SW480 (cell line): ENCODE measurements around the gene GABBR2.
A peak's percentile ranks its signal among the peaks of the same experiment; 100 is the strongest.
"Not testable (repeated sequence)": the region's sequence is repeated elsewhere in the genome, so short reads cannot be mapped to it uniquely, and the experiment has no call there.

Source experiments
- DNase-seq: peaks from one replicate; pipeline ENCODE4 v3.0.0-alpha.2; 2016; ENCODE audit warnings: low spot score

The GABBR2 gene

GRCh38 chr9:98479967-98480847, 228.5 kb downstream of the GABBR2 start:
- peak; percentile 58 for DNase-seq

DNA sequence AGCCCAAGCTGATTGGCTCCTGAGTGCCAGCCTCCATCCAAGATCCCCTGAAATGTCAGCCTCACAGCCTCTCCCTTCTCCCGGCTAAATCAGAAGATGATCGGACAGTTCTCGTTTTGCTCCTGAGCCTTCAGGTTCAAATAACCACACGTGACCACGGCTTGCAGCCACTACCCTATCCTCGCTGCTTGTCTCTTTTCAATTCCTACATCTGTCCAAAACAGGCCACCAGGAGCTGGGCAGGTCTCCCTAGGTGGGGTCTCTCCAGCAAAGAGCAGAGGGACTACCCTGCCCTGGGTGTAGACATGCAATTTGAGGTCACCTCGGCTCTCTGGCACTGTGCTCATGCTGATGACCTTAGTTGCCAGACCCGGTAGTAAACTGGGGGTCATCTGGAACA, 229.3 kb downstream of the GABBR2 start:
- no peak for DNase-seq

- DNase-seq, result no peak
Observed at GRCh38 chr9:98477884-98478283, 230.9 kb downstream of the GABBR2 start.

DNA sequence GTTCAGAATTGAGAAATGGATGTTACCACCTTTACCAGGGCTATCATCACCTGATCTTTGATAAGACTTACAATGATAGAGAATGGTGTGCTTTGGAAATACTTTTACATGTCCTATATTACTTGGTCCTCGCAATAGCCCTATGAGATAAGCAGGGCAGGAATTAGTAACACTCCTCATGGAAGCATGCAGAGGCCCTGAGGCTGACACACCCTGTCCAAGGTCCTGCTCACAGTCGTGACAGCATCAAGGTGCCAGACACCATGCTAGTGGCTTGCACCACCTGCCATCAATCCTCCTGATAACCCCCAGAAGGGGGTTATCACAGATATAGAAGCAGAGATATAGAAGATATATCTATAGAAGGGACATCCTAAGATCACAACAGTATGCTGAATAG, 236.5 kb downstream of the GABBR2 start:
- no peak for DNase-seq

- DNase-seq, result no peak
Observed at GRCh38 chr9:98471185-98471584, 237.6 kb downstream of the GABBR2 start.

- no peak for DNase-seq
Observed at GRCh38 chr9:98468567-98469239, 240.0 kb downstream of the GABBR2 start.

DNA sequence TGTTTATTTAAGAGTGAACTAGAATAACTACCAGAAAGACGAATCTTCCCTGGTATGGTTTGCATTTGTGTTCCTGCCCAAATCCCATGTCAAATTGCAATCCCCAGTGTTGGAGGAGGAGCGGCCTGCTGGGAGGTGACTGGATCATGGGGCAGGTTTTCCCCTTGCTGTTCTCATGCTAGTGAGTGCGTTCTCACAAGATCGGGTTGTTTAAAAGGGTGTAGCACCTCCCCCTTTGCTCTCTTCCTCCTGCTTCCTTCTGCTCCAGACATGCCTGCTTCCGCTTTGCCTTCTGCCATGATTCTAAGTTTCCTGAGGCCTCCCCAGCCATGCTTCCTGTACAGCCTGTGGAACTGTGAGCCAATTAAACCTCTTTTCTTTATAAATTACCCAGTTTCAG, 242.9 kb downstream of the GABBR2 start:
- DNase-seq, result no peak

- not testable (repeated sequence) for DNase-seq
Observed at GRCh38 chr9:98464156-98464690, 244.5 kb downstream of the GABBR2 start.

- DNase-seq, result no peak
Observed at GRCh38 chr9:98462310-98462709, 246.4 kb downstream of the GABBR2 start.

DNA sequence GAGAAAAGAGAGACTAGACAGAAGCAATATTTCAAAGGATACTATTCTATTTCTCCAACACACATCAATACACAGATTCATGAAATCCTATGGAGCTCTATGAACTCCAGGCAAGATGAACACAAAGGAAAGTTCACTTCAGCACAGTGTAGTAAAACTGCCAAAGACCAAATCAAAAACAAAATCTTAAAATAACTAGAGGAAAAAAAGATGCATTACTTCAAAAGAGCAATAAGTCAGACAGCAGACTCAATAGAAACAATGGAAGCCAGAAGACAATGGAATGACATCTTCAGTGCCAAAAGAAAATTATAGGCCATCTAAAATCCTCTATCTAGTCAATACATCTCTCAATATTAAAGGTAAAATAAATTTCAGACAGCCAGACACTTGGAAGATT, 248.0 kb downstream of the GABBR2 start:
- no peak for DNase-seq

DNA sequence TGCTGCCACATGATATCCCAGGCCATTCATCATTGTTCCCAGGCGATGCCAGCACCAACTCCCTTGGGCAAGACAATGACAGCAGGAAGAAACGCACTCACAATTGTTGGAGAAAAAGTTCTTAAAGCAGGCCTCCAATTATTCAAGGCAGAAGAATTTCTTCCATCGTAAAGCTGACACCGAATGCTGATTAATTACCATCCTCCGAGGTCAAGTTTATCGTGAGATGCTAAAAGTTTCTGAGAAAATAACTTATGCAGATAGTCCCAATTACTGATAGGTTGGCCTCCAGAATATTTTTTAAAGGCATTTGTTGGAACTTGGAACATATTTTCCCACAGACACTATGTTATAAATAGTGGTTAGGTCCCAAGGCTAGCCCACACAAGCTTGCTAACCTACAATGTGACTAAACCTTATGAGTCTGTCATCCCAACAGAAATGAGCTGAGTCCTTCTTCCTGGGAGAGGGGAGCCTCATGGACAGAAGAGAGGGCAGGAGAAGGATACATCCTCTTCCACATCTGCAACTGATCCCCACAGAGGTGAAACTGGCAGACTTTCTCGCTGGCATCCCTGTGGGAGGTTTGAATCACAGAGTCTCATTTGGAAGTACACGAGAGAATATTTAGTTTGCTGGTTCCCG, 250.9 kb downstream of the GABBR2 start:
- no peak for DNase-seq

DNA sequence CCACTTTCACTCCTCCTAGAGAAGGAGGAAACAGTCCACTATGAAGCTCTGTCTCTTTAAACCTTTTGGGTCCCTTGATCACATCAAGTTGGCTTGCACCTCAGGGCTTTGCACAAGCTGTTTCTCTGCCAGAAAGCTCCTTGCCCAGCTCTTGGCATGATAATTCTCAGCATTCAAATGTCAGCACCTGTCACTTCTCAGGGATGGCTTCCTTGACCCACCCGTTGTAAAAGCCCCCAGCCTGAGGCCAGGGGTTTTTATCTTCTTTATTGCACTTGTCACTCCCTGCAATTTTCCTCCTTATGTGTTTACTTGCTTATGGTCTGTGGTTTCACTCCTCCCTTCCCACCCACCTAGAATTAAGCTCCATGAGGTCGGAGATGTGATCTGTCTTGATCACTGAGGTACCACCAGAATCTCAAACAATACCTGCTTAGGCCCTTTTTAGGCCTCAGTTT, 252.6 kb downstream of the GABBR2 start:
- DNase-seq, result no peak

- DNase-seq, result peak; percentile 41
Observed at GRCh38 chr9:98455256-98456155, 253.2 kb downstream of the GABBR2 start.

GRCh38 chr9:98453589-98454311, 255.0 kb downstream of the GABBR2 start:
- no peak for DNase-seq

DNA sequence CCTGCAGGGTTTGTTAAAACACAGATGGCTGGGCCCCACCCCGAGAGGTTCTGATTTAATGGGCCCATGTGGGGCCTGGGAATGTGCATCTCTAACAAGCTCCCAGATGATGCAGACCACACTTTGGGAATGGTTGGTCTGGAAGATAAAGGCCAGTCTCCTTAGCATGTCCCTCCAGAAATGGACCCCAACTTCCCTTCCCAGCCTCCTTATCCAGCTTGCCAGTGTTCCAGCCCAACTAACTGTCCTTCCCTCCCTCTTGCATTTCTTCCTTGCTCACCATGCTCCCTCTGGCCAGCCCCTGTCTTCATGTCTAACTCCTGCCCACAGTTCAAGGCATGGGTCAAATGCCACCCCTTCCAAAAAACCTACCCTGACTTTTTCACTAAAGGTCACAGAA, 257.2 kb downstream of the GABBR2 start:
- DNase-seq, result no peak

- DNase-seq, result no peak
Observed at GRCh38 chr9:98450496-98450895, 258.2 kb downstream of the GABBR2 start.

DNA sequence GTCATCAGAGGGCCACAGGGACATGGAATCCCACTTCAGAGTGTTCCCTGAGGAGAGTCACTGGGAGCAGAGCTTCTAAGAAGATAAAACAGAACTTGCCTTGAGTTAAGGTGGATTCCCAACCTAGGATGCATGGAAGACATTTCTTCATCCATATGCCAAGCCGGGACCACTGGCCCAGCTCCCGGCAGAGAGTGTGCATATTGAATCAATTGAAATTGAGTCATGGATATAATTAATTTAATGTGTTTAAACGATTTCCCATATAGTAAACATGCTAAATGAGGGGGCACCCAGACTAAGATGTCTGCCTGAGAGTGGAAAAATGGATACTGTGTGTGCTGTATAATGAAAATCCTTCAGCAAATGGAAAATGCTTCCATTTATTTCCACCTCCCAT, 258.9 kb downstream of the GABBR2 start:
- no peak for DNase-seq

GRCh38 chr9:98445576-98445975, 263.2 kb downstream of the GABBR2 start:
- no peak for DNase-seq

GRCh38 chr9:98444601-98445000, 264.1 kb downstream of the GABBR2 start:
- DNase-seq, result no peak

- DNase-seq, result no peak
Observed at GRCh38 chr9:98442541-98442940, 266.2 kb downstream of the GABBR2 start.

- no peak for DNase-seq
Observed at GRCh38 chr9:98442114-98442513, 266.6 kb downstream of the GABBR2 start.
